Endothelial cell (in vitro differentiated cells): ENCODE measurements around the gene MORC4. TPM values are rescaled to one million over a fixed set of nuclear protein-coding genes. Genes with fewer than 3 reads are reported as not detected.
A peak's percentile ranks its signal among the peaks of the same experiment; 100 is the strongest.

Experiments
- DNase-seq: peaks from one replicate; pipeline ENCODE4 v3.0.0; 2021; ENCODE audit warnings: low spot score
- H3K27ac Mint-ChIP-seq: one replicate; pipeline ENCODE4 v1.8.0; 2021; ENCODE audit warnings: mixed read lengths, inconsistent platforms; ENCODE audit not compliant: unreplicated experiment
- H3K27me3 Mint-ChIP-seq: one replicate; pipeline ENCODE4 v1.8.0; 2021; ENCODE audit warnings: mild to moderate bottlenecking, moderate library complexity, mixed read lengths, inconsistent platforms; ENCODE audit not compliant: unreplicated experiment
- H3K36me3 Mint-ChIP-seq: one replicate; pipeline ENCODE4 v1.8.0; 2021; ENCODE audit warnings: mild to moderate bottlenecking, low read depth, mixed read lengths, inconsistent platforms; ENCODE audit not compliant: unreplicated experiment
- H3K4me1 Mint-ChIP-seq: one replicate; pipeline ENCODE4 v1.8.0; 2021; ENCODE audit warnings: mild to moderate bottlenecking, mixed read lengths, inconsistent platforms; ENCODE audit not compliant: unreplicated experiment
- H3K4me3 Mint-ChIP-seq: one replicate; pipeline ENCODE4 v1.8.0; 2021; ENCODE audit warnings: mild to moderate bottlenecking, mixed read lengths, inconsistent platforms; ENCODE audit not compliant: unreplicated experiment
- H3K9me3 Mint-ChIP-seq: one replicate; pipeline ENCODE4 v1.8.0; 2021; ENCODE audit warnings: mixed read lengths, inconsistent platforms; ENCODE audit not compliant: unreplicated experiment
- CTCF ChIP-seq: fragments of 200-600 bp; sonication (generic); IDR thresholded peaks from one replicate; pipeline ENCODE4 v1.5.0; 2021; ENCODE audit warnings: antibody characterized with exemption; ENCODE audit not compliant: unreplicated experiment
- total RNA-seq: library from RNA; stranded (reverse); fragmentation: NEBNext Ultra II Directional; extraction: Animal tissue kit (Norgen Biotek cat#: 25700); gene quantifications from one replicate; pipeline ENCODE4 v1.2.1, GENCODE V29; 2021; ENCODE audit not compliant: unreplicated experiment

The MORC4 gene
- total RNA-seq, 1 donor from 2014 or later: 4.5 TPM

- Mint-ChIP-seq H3K27ac (no peak overlapping the region), H3K36me3 (no peaks in the 10 kb centered on the region), H3K4me1 (no peaks in the 10 kb centered on the region), H3K4me3 (no peak overlapping the region), H3K27me3 (peaks cover 2% of the 10 kb centered on the region), H3K9me3 (no peaks in the 10 kb centered on the region)
- no peak for DNase-seq
- no peak for TF ChIP-seq CTCF
Measured at GRCh38 chrX:106901341-106901740, 98.7 kb downstream of the MORC4 start.

GRCh38 chrX:106899841-106900240, 100.2 kb downstream of the MORC4 start:
- H3K27me3 Mint-ChIP-seq: peaks cover 4% of the 10 kb centered on the region
- H3K4me3 Mint-ChIP-seq: no peak overlapping the region
- TF ChIP-seq CTCF: no peak
- DNase-seq: no peak
- H3K36me3 Mint-ChIP-seq: no peaks in the 10 kb centered on the region
- H3K9me3 Mint-ChIP-seq: no peaks in the 10 kb centered on the region
- peaks cover 4% of the 10 kb centered on the region for H3K4me1 Mint-ChIP-seq
- no peak overlapping the region for H3K27ac Mint-ChIP-seq

- Mint-ChIP-seq H3K4me3 (no peak overlapping the region), H3K27ac (no peak overlapping the region), H3K27me3 (peaks cover 4% of the 10 kb centered on the region), H3K4me1 (peaks cover 4% of the 10 kb centered on the region), H3K9me3 (no peaks in the 10 kb centered on the region), H3K36me3 (no peaks in the 10 kb centered on the region)
- TF ChIP-seq CTCF: no peak
- DNase-seq: no peak
Measured at GRCh38 chrX:106899276-106899675, 100.7 kb downstream of the MORC4 start.

- H3K27me3 Mint-ChIP-seq: peaks cover 4% of the 10 kb centered on the region
- H3K36me3 Mint-ChIP-seq: no peaks in the 10 kb centered on the region
- peak; percentile 27 for TF ChIP-seq CTCF
- no peak overlapping the region for H3K27ac Mint-ChIP-seq
- peak; percentile 11 for DNase-seq
- no peaks in the 10 kb centered on the region for H3K9me3 Mint-ChIP-seq
- H3K4me3 Mint-ChIP-seq: no peak overlapping the region
- peaks cover 4% of the 10 kb centered on the region for H3K4me1 Mint-ChIP-seq
Measured at GRCh38 chrX:106898462-106898861, 101.5 kb downstream of the MORC4 start.

GRCh38 chrX:106897259-106897658, 102.8 kb downstream of the MORC4 start:
- Mint-ChIP-seq H3K4me1 (peaks cover 4% of the 10 kb centered on the region), H3K27me3 (peaks cover 3% of the 10 kb centered on the region), H3K27ac (no peak overlapping the region), H3K9me3 (no peaks in the 10 kb centered on the region), H3K4me3 (no peak overlapping the region), H3K36me3 (no peaks in the 10 kb centered on the region)
- DNase-seq: no peak
- no peak for TF ChIP-seq CTCF
